Endodermal cell (in vitro differentiated cells): ENCODE results near the gene SPACA9. TPM values are rescaled to one million over a fixed set of nuclear protein-coding genes. Genes with fewer than 3 reads are reported as not detected.

Experiments used
- DNase-seq: peaks from one replicate; pipeline ENCODE4 v3.0.0-alpha.2; 2017
- H3K27ac ChIP-seq: 2 replicates; pipeline ENCODE4 v1.5.1; 2013; ENCODE audit warnings: mild to moderate bottlenecking, low read depth, low read length, moderate library complexity
- H3K27me3 ChIP-seq: 2 replicates; pipeline ENCODE4 v1.6.1; 2013; ENCODE audit warnings: mild to moderate bottlenecking, low read length, moderate library complexity; ENCODE audit not compliant: insufficient read depth, control insufficient read depth, poor library complexity, severe bottlenecking
- H3K36me3 ChIP-seq: 2 replicates; pipeline ENCODE4 v1.7.0; 2013; ENCODE audit warnings: mild to moderate bottlenecking, low read length, moderate library complexity; ENCODE audit not compliant: control insufficient read depth, insufficient read depth
- H3K4me1 ChIP-seq: one replicate; pipeline ENCODE4 v1.7.0; 2013; ENCODE audit warnings: low read length; ENCODE audit not compliant: control insufficient read depth, insufficient read depth
- H3K4me3 ChIP-seq: 2 replicates; pipeline ENCODE4 v1.5.1; 2013; ENCODE audit warnings: mild to moderate bottlenecking, low read length, moderate library complexity
- H3K9ac ChIP-seq: 2 replicates; pipeline ENCODE4 v1.6.1; 2013; ENCODE audit warnings: mild to moderate bottlenecking, low read length, moderate library complexity; ENCODE audit not compliant: poor library complexity, severe bottlenecking; ENCODE audit errors: extremely low read depth
- H3K9me3 ChIP-seq: 2 replicates; pipeline ENCODE4 v1.6.1; 2013; ENCODE audit warnings: mild to moderate bottlenecking, low read length, moderate library complexity; ENCODE audit not compliant: control insufficient read depth
- H3K27ac Mint-ChIP-seq: 2 replicates; pipeline ENCODE4 v1.8.0; 2020; ENCODE audit warnings: mixed read lengths
- H3K27me3 Mint-ChIP-seq: 2 replicates; pipeline ENCODE4 v1.8.0; 2021; ENCODE audit warnings: mild to moderate bottlenecking, mixed read lengths; ENCODE audit not compliant: insufficient read depth
- H3K36me3 Mint-ChIP-seq: 2 replicates; pipeline ENCODE4 v1.8.0; 2020; ENCODE audit warnings: low read depth, mixed read lengths
- H3K4me1 Mint-ChIP-seq: 2 replicates; pipeline ENCODE4 v1.8.0; 2020; ENCODE audit warnings: mixed read lengths
- H3K4me3 Mint-ChIP-seq: 2 replicates; pipeline ENCODE4 v1.8.0; 2020; ENCODE audit warnings: mild to moderate bottlenecking, moderate library complexity, mixed read lengths
- H3K9me3 Mint-ChIP-seq: 2 replicates; pipeline ENCODE4 v1.8.0; 2020; ENCODE audit warnings: mild to moderate bottlenecking, mixed read lengths
- CTCF ChIP-seq: fragments of 200-600 bp; sonication (generic); conservative IDR thresholded peaks from 2 replicates; pipeline ENCODE4 v1.5.0; 2021; ENCODE audit warnings: antibody characterized with exemption, mild to moderate bottlenecking
- whole genome bisulfite sequencing, 2 experiments: methylation state at CpG; one replicate each; pipeline versions ENCODE4 v1.1.5 to v1.1.7; 2013; ENCODE audit warnings: missing lambda C conversion rate in 2 of 2, mixed read lengths in 1 of 2; ENCODE audit not compliant: insufficient coverage in 1 of 2, insufficient read length in 1 of 2; 5-methylcytosine and 5-hydroxymethylcytosine counted together
- total RNA-seq, 2 donors: library from RNA; stranded (reverse); fragmentation: NEBNext Ultra II Directional in 1 of 2; extraction: Animal tissue kit (Norgen Biotek cat#: 25700) in 1 of 2; gene quantifications; 2 replicates in 1 of 2; 3 replicates in 1 of 2; pipeline ENCODE4 v1.2.1, GENCODE V29; 2021

Gene SPACA9
- total RNA-seq, 2 donors from 2014 or later: 3.1 to 3.4 TPM

GRCh38 chr9:132937463-132937901 lies 58.8 kb downstream of the SPACA9 start:
- Mint-ChIP-seq H3K27ac (no peak overlapping the region), H3K27me3 (no peaks in the 10 kb centered on the region), H3K36me3 (peaks cover 16% of the 10 kb centered on the region), H3K9me3 (no peaks in the 10 kb centered on the region), H3K4me1 (peaks cover 6% of the 10 kb centered on the region), H3K4me3 (no peak overlapping the region)
- no peak overlapping the region for H3K4me3 ChIP-seq
- no peaks in the 10 kb centered on the region for H3K9me3 ChIP-seq
- 96 to 100% methylated on average over 3 to 7 of the region's 7 CpGs for WGBS, 2 experiments
- DNase-seq: no peak
- no peak overlapping the region for H3K27ac ChIP-seq
- H3K27me3 ChIP-seq: no peaks in the 10 kb centered on the region
- no peak overlapping the region for H3K9ac ChIP-seq
- H3K4me1 ChIP-seq: no peaks in the 10 kb centered on the region
- no peak for TF ChIP-seq CTCF
- H3K36me3 ChIP-seq: peaks cover 23% of the 10 kb centered on the region

- Histone ChIP-seq H3K4me1 (no peaks in the 10 kb centered on the region), H3K36me3 (peaks cover 9% of the 10 kb centered on the region), H3K4me3 (no peak overlapping the region), H3K9me3 (no peaks in the 10 kb centered on the region), H3K27ac (no peak overlapping the region), H3K27me3 (no peaks in the 10 kb centered on the region), H3K9ac (no peak overlapping the region)
- peaks cover 4% of the 10 kb centered on the region for H3K36me3 Mint-ChIP-seq
- no peaks in the 10 kb centered on the region for H3K9me3 Mint-ChIP-seq
- H3K27ac Mint-ChIP-seq: no peak overlapping the region
- DNase-seq: no peak
- TF ChIP-seq CTCF: no peak
- peaks cover 19% of the 10 kb centered on the region for H3K4me1 Mint-ChIP-seq
- H3K4me3 Mint-ChIP-seq: no peak overlapping the region
- no peaks in the 10 kb centered on the region for H3K27me3 Mint-ChIP-seq
- WGBS, 2 experiments: 93 to 100% methylated on average over 1 of the region's 1 CpG
These were observed 60.5 kb downstream of the SPACA9 start for GRCh38 chr9:132939169-132939568.

Other genes starting within 250 kb of the SPACA9 start
- gene DDX31, start 208.9 kb upstream of the SPACA9 start, total RNA-seq: 10 to 100 TPM; 29.1 to 30.5 TPM
- 10 to 100 TPM; 28.5 to 29.3 TPM for gene GTF3C4, start 208.4 kb upstream of the SPACA9 start, total RNA-seq
- gene AK8, start 614 bp upstream of the SPACA9 start, total RNA-seq: 1 to 10 TPM; 1.3 to 2.6 TPM
- gene TSC1, start 65.7 kb downstream of the SPACA9 start, total RNA-seq: 10 to 100 TPM; 67.8 to 72.9 TPM
- under 1 TPM in 1 of 2 donors, not detected in 1; 0.44 TPM for gene GFI1B, start 99.8 kb downstream of the SPACA9 start, total RNA-seq
- gene GTF3C5, start 152.1 kb downstream of the SPACA9 start, total RNA-seq: 10 to 100 TPM; 89.7 to 94.6 TPM
- gene CEL, start 183.1 kb downstream of the SPACA9 start, total RNA-seq: 1 to 10 TPM; 1.7 to 3.3 TPM
- 10 to 100 TPM; 28.0 to 30.7 TPM for gene RALGDS, start 242.3 kb downstream of the SPACA9 start, total RNA-seq